ENCODE measurements around the gene BACE2.
"Not testable (repeated sequence)": the region's sequence is repeated elsewhere in the genome, so short reads cannot be mapped to it uniquely, and the experiment has no call there.

Gene BACE2

GRCh38 chr21:41243107-41243506, 75.1 kb downstream of the BACE2 start:
- H3K4me3 ChIP-seq (ENCODE audit: low read length), result no peak overlapping the region
- DNase-seq (ENCODE audit: low read depth), result no peak
- TF ChIP-seq CTCF (IDR thresholded peaks at IDR 0.05; ENCODE audit: insufficient read depth, low read depth, low read length, missing control alignments), result no peak

- not testable (repeated sequence) for DNase-seq (ENCODE audit: low read depth); H3K4me3 ChIP-seq (ENCODE audit: low read length)
Observed at GRCh38 chr21:41244266-41244880, 76.4 kb downstream of the BACE2 start.

GRCh38 chr21:41245509-41246135, 77.7 kb downstream of the BACE2 start:
- H3K4me3 ChIP-seq (ENCODE audit: low read length), result no peak overlapping the region
- TF ChIP-seq CTCF (IDR thresholded peaks at IDR 0.05; ENCODE audit: insufficient read depth, low read depth, low read length, missing control alignments), result no peak
- no peak for DNase-seq (ENCODE audit: low read depth)

- TF ChIP-seq CTCF (IDR thresholded peaks at IDR 0.05; ENCODE audit: insufficient read depth, low read depth, low read length, missing control alignments), result no peak
- H3K4me3 ChIP-seq (ENCODE audit: low read length), result no peak overlapping the region
- no peak for DNase-seq (ENCODE audit: low read depth)
Observed at GRCh38 chr21:41246808-41247207, 78.8 kb downstream of the BACE2 start.

DNA sequence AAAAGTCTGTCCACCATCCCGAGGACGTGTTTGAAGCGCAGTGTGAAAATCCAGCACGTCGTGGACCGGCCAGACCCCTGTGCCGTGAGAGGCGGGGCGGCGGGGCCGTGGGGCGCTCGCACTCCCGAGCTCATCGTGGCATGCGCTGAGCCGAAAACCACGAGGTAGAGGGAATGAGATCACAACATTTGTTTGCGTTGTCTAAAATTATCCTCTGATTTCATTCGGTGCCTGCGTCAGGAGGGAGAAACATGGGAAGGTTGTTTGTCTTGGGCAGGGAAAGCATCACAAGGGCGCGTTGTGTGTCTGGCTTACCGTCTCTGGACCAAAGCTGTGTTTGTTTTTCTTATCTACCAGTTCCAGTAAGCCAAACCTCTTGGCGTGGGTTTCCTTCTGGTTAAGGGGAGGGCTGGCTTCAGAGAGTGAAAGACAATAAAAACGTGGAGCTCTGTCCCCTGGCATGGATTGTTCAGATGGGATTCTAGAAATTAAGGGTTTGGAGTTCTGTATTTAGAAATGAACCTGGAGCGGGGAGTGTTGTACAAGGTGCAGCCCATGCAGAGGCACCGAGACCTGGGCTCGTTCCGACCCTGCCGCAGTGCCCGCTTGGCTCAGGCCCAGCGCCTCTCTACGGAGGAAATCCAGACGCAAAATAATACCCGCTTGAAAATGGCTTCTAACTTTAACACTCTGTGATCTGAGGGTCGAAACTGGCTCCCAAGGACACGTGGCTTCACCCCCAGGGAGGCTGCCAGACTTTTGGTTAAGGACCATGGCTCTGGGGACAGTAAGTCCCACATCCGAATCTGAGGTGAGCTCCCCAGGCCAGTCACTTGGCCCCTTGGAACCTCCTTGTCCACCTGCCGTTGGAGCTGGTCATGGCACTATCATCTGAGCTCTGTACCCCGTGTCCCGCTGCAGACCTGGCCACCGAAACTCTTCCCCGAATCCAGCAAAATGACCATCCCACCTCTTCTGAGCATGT, 79.9 kb downstream of the BACE2 start:
- no peak for TF ChIP-seq CTCF (IDR thresholded peaks at IDR 0.05; ENCODE audit: insufficient read depth, low read depth, low read length, missing control alignments)
- DNase-seq (ENCODE audit: low read depth), result no peak

GRCh38 chr21:41249476-41249875, 81.5 kb downstream of the BACE2 start:
- no peak overlapping the region for H3K4me3 ChIP-seq (ENCODE audit: low read length)
- no peak for TF ChIP-seq CTCF (IDR thresholded peaks at IDR 0.05; ENCODE audit: insufficient read depth, low read depth, low read length, missing control alignments)
- DNase-seq (ENCODE audit: low read depth), result no peak

More for the DNA sequence above, 79.9 kb downstream of the BACE2 start:
- no peak overlapping the region for H3K4me3 ChIP-seq (ENCODE audit: low read length)

DNA sequence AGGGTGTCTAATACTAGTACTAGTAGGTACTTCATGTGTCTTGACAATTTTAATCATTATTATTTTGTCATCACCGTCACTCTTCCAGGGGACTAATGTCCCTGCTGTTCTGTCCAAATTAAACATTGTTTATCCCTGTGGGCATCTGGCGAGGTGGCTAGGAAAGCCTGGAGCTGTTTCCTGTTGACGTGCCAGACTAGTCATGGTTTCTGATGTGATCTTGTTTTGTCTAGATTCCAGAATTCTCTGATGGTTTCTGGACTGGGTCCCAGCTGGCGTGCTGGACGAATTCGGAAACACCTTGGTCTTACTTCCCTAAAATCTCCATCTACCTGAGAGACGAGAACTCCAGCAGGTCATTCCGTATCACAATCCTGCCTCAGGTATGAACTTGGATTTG, 82.6 kb downstream of the BACE2 start:
- no peak overlapping the region for H3K4me3 ChIP-seq (ENCODE audit: low read length)
- TF ChIP-seq CTCF (IDR thresholded peaks at IDR 0.05; ENCODE audit: insufficient read depth, low read depth, low read length, missing control alignments), result no peak
- peak; percentile 42 for DNase-seq (ENCODE audit: low read depth)
